K562 (cell line): Measurements from ENCODE around the gene AQP6. TPM values are rescaled to one million over a fixed set of nuclear protein-coding genes. Genes with fewer than 3 reads are reported as not detected.

Source experiments
- FOXJ2 ChIP-seq: fragments of 200-800 bp; sonication (Bioruptor generic); IDR thresholded peaks from 2 replicates; pipeline ENCODE4 v1.6.1; 2016; ENCODE audit warnings: missing genetic modification characterization, missing compliant biosample characterization
- FUS ChIP-seq: fragments of 200-400 bp; formaldehyde crosslinking; optimal IDR thresholded peaks from 2 replicates; pipeline ENCODE3; 2017; ENCODE audit warnings: low read depth, low read length
- HNRNPK ChIP-seq: fragments of 200-400 bp; formaldehyde crosslinking; IDR thresholded peaks from one replicate; pipeline ENCODE4 v1.6.1; 2018; ENCODE audit warnings: mild to moderate bottlenecking, low read depth, low read length; ENCODE audit not compliant: poor library complexity, severe bottlenecking
- HOXB6 ChIP-seq: fragments of 250-450 bp; sonication (Bioruptor Pico); IDR thresholded peaks from 2 replicates; pipeline ENCODE4 v1.5.1; 2022; ENCODE audit warnings: mild to moderate bottlenecking, borderline replicate concordance
- KAT2B ChIP-seq: IDR thresholded peaks from one replicate; pipeline ENCODE4 v1.6.1; 2012; ENCODE audit warnings: low read depth, mild to moderate bottlenecking, control low read depth, inconsistent platforms, low read length, moderate library complexity
- NONO ChIP-seq, 2 experiments: fragments of 200-400 bp in 1 of 2; fragments of 450-650 bp in 1 of 2; formaldehyde crosslinking in 1 of 2; IDR thresholded peaks; 2 replicates each; pipeline ENCODE4 v1.6.1; 2017; ENCODE audit warnings: low read depth in 2 of 2, mild to moderate bottlenecking in 2 of 2, moderate library complexity in 2 of 2, low read length in 1 of 2
- RBFOX2 ChIP-seq: fragments of 200-400 bp; formaldehyde crosslinking; IDR thresholded peaks from 2 replicates; pipeline ENCODE4 v1.6.1; 2017; ENCODE audit warnings: low read depth, mild to moderate bottlenecking, low read length, moderate library complexity
- RFX1 ChIP-seq: fragments of 450-650 bp; IDR thresholded peaks from 2 replicates; pipeline ENCODE4 v1.6.1; 2016; ENCODE audit warnings: mild to moderate bottlenecking, moderate library complexity
- RFX5 ChIP-seq: IDR thresholded peaks from 2 replicates; pipeline ENCODE4 v1.6.1; 2011; ENCODE audit warnings: low read depth, mild to moderate bottlenecking, improper control_type of control experiment, low read length
- STAT5A ChIP-seq: IDR thresholded peaks from 2 replicates; pipeline ENCODE4 v1.6.1; 2012; ENCODE audit warnings: low read length, inconsistent platforms, borderline replicate concordance
- TAF1 ChIP-seq: IDR thresholded peaks from 2 replicates; pipeline ENCODE4 v1.6.1; 2011; ENCODE audit warnings: mild to moderate bottlenecking, low read length, moderate library complexity; ENCODE audit not compliant: insufficient read depth, control insufficient read depth, severe bottlenecking; ENCODE audit errors: extremely low read depth
- ZNF224 ChIP-seq: sonication (generic); formaldehyde crosslinking; IDR thresholded peaks from 2 replicates; pipeline ENCODE4 v1.8.0; 2022; ENCODE audit warnings: mild to moderate bottlenecking, missing genetic modification reagents
- ZNF324 ChIP-seq: fragments of 250-450 bp; sonication (Bioruptor Pico); IDR thresholded peaks from 2 replicates; pipeline ENCODE4 v1.4.0; 2020; ENCODE audit warnings: mild to moderate bottlenecking
- ZNF75A ChIP-seq: fragments of 450-650 bp; formaldehyde crosslinking; IDR thresholded peaks from 2 replicates; pipeline ENCODE4 v1.4.0; 2020; ENCODE audit warnings: mild to moderate bottlenecking
- polyA plus RNA-seq, 8 experiments: library from polyadenylated mRNA; depleted of rRNA in 4 of 8; stranded (reverse) in 5 of 8; unstranded in 3 of 8; fragments of >200 nt; fragmentation: Nextera tagmentation in 2 of 8; fragmentation: Illumina TruSeq in 1 of 8; extraction: Ambion mirVana in 2 of 8; extraction: Trizol in 1 of 8; gene quantifications; 2 replicates each; pipeline versions ENCODE4 v1.2.1 to v1.2.3, GENCODE V29; 2011 to 2014; ENCODE audit warnings: inconsistent platforms in 1 of 8, missing spikeins in 1 of 8
- total RNA-seq, 7 experiments: library from RNA; depleted of rRNA in 6 of 7; stranded (reverse); fragments of >200 nt in 6 of 7; fragmentation: Illumina TruSeq in 2 of 7; extraction: Trizol in 2 of 7; gene quantifications; 2 replicates each; pipeline versions ENCODE4 v1.2.1 to v1.2.3, GENCODE V29; 2011 to 2021; ENCODE audit warnings: low replicate concordance in 1 of 7
- TF ChIP-seq, protein P1 (sequence below), 2 experiments: IDR thresholded peaks in 1 of 2; conservative IDR thresholded peaks in 1 of 2; 2 replicates each; pipeline ENCODE4 v1.6.1; 2016; ENCODE audit warnings: low read depth in 2 of 2, mild to moderate bottlenecking in 1 of 2, missing compliant biosample characterization in 1 of 2, missing genetic modification characterization in 1 of 2, moderate library complexity in 1 of 2
- TF ChIP-seq, protein P2 (sequence below): sonication (generic); formaldehyde crosslinking; IDR thresholded peaks from 2 replicates; pipeline ENCODE4 v1.8.1; 2023; ENCODE audit warnings: mild to moderate bottlenecking, missing genetic modification reagents
- TF ChIP-seq, protein P3 (sequence below): fragments of 150-350 bp; conservative IDR thresholded peaks from 2 replicates; pipeline ENCODE4 v1.6.1; 2014; ENCODE audit warnings: low read length
- TF ChIP-seq, protein P4 (sequence below): sonication (generic); formaldehyde crosslinking; IDR thresholded peaks from 2 replicates; pipeline ENCODE4 v1.8.0; 2022; ENCODE audit warnings: mild to moderate bottlenecking, missing genetic modification reagents

AQP6 gene
- total and polyA plus RNA-seq, 9 of the 15 experiments (the other 6 are each of a cell fraction or from before 2014, with no cell fraction given) = 0.05 to 0.12 TPM; not detected in 7

DNA sequence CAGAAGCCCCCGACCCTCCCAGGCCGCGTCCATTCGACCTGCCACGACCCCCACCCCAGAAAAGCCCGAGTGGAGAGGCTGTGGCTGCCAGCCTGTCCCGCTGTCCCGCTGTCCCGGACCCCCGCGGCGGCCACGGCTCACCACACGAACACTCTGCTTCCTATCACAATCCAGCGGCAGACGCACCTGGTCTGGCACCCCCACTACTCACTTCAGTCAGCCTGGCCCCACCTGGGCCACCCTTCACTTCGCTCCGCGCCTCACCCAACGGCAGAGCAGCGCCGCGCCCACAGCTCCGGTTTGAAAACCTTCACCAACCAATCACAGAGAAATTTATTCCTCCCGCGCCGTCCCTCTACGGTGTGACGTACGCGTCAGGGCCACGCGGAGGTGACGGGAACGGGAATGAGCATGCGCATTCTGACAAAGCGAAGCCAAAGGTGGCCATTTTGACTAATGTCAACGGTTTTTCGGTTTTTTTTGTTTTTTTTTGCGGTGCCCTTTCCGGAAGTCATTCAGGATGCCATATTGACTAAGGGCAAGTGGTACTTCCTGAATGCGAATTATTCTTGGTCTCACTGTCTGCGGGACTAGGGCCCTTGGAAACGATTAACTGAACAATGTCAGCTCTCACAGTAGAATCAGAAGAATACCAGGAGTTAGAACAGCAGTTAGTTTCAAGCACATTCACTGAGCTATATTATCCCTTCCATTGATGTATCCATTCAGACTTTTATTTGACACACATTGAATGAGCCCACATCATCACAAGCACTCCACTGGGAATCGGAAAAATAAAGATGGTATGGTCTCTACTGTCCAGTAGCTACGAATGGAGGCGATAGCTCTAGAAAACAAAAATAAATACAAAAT is 52.7 kb downstream of the AQP6 start, which contains the start of gene RACGAP1 (continued):
- TF ChIP-seq STAT5A (no peak; the same call in 1 of the 2 replicates), FOXJ2 (tag) (no peak; the same call in 1 of the 2 replicates), TAF1 (peak; percentile 62), RFX1 (no peak), HOXB6 (CRISPR knock-in tag) (no peak), ZNF324 (no peak), NONO (IDR thresholded peaks at IDR 0.05; ENCODE audit: low read depth in 2 of 2, low read length in 1 of 2) (no peak), RBFOX2 (peak; percentile 96), KAT2B (no peak), RFX5 (0 out of 2 replicates have a peak, but pooled peaks have one; percentile 34), ZNF224 (CRISPR knock-in tag) (no peak), ZNF75A (CRISPR knock-in tag) (no peak), HNRNPK (no peak), FUS (no peak)
- TF ChIP-seq, protein P1, sequence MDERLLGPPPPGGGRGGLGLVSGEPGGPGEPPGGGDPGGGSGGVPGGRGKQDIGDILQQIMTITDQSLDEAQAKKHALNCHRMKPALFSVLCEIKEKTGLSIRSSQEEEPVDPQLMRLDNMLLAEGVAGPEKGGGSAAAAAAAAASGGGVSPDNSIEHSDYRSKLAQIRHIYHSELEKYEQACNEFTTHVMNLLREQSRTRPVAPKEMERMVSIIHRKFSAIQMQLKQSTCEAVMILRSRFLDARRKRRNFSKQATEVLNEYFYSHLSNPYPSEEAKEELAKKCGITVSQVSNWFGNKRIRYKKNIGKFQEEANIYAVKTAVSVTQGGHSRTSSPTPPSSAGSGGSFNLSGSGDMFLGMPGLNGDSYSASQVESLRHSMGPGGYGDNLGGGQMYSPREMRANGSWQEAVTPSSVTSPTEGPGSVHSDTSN (CRISPR knock-in tag; IDR thresholded peaks at IDR 0.05; ENCODE audit: low read depth) = no peak
- TF ChIP-seq, protein P1 (tag; conservative IDR thresholded peaks at IDR 0.05; ENCODE audit: low read depth) = no peak
- TF ChIP-seq, protein P2, sequence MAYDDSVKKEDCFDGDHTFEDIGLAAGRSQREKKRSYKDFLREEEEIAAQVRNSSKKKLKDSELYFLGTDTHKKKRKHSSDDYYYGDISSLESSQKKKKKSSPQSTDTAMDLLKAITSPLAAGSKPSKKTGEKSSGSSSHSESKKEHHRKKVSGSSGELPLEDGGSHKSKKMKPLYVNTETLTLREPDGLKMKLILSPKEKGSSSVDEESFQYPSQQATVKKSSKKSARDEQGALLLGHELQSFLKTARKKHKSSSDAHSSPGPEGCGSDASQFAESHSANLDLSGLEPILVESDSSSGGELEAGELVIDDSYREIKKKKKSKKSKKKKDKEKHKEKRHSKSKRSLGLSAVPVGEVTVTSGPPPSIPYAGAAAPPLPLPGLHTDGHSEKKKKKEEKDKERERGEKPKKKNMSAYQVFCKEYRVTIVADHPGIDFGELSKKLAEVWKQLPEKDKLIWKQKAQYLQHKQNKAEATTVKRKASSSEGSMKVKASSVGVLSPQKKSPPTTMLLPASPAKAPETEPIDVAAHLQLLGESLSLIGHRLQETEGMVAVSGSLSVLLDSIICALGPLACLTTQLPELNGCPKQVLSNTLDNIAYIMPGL = no peak
- TF ChIP-seq, protein P3, sequence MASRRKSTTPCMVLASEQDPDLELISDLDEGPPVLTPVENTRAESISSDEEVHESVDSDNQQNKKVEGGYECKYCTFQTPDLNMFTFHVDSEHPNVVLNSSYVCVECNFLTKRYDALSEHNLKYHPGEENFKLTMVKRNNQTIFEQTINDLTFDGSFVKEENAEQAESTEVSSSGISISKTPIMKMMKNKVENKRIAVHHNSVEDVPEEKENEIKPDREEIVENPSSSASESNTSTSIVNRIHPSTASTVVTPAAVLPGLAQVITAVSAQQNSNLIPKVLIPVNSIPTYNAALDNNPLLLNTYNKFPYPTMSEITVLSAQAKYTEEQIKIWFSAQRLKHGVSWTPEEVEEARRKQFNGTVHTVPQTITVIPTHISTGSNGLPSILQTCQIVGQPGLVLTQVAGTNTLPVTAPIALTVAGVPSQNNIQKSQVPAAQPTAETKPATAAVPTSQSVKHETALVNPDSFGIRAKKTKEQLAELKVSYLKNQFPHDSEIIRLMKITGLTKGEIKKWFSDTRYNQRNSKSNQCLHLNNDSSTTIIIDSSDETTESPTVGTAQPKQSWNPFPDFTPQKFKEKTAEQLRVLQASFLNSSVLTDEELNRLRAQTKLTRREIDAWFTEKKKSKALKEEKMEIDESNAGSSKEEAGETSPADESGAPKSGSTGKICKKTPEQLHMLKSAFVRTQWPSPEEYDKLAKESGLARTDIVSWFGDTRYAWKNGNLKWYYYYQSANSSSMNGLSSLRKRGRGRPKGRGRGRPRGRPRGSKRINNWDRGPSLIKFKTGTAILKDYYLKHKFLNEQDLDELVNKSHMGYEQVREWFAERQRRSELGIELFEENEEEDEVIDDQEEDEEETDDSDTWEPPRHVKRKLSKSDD = peak; percentile 95
- TF ChIP-seq, protein P4, sequence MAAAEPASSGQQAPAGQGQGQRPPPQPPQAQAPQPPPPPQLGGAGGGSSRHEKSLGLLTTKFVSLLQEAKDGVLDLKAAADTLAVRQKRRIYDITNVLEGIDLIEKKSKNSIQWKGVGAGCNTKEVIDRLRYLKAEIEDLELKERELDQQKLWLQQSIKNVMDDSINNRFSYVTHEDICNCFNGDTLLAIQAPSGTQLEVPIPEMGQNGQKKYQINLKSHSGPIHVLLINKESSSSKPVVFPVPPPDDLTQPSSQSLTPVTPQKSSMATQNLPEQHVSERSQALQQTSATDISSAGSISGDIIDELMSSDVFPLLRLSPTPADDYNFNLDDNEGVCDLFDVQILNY = peak; percentile 43; the same call in 1 of the 2 replicates
